Natural killer cell (primary cell): Measurements from ENCODE around the gene PUS10. TPM values are rescaled to one million over a fixed set of nuclear protein-coding genes. Genes with fewer than 3 reads are reported as not detected.
"Not testable (repeated sequence)": the region's sequence is repeated elsewhere in the genome, so short reads cannot be mapped to it uniquely, and the experiment has no call there.

ENCODE experiments used
- ATAC-seq, 3 donors: fragments of 150-1000 bp in 2 of 3; fragments of 200-7000 bp in 1 of 3; cut with Tn5 transposase; 1 replicate in 1 of 3; 2 replicates in 2 of 3; pipeline ENCODE4 v1.10.0; 2021; ENCODE audit warnings: mild to moderate bottlenecking in 2 of 3, moderate library complexity in 2 of 3
- DNase-seq, 2 donors: peaks; one replicate each; pipeline versions ENCODE4 v3.0.0 to v3.0.0-alpha.2; 2013 to 2021; ENCODE audit warnings: mixed read lengths in 1 of 2
- H3K27ac ChIP-seq: one replicate; pipeline ENCODE4 v1.5.1; 2013; ENCODE audit warnings: mild to moderate bottlenecking, low read length
- H3K27me3 ChIP-seq: one replicate; pipeline ENCODE4 v1.6.1; 2013; ENCODE audit warnings: low read length; ENCODE audit not compliant: control insufficient read depth, insufficient read depth
- H3K36me3 ChIP-seq: one replicate; pipeline ENCODE4 v1.6.1; 2013; ENCODE audit warnings: low read length; ENCODE audit not compliant: control insufficient read depth, insufficient read depth
- H3K4me1 ChIP-seq: one replicate; pipeline ENCODE4 v1.6.1; 2013; ENCODE audit warnings: low read length; ENCODE audit not compliant: control insufficient read depth, insufficient read depth
- H3K4me3 ChIP-seq: one replicate; pipeline ENCODE4 v1.5.1; 2013; ENCODE audit warnings: low read length
- H3K9me3 ChIP-seq: one replicate; pipeline ENCODE4 v1.6.1; 2013; ENCODE audit warnings: low read length; ENCODE audit not compliant: control insufficient read depth, insufficient read depth
- H3K27ac Mint-ChIP-seq, 2 donors: one replicate each; pipeline ENCODE4 v1.8.0; 2022; ENCODE audit warnings: mild to moderate bottlenecking in 2 of 2, mixed read lengths in 2 of 2, moderate library complexity in 1 of 2
- H3K27me3 Mint-ChIP-seq, 2 donors: one replicate each; pipeline ENCODE4 v1.8.0; 2022; ENCODE audit warnings: low read depth in 2 of 2, mixed read lengths in 2 of 2
- H3K36me3 Mint-ChIP-seq: one replicate; pipeline ENCODE4 v1.8.0; 2022; ENCODE audit warnings: mixed read lengths
- H3K4me1 Mint-ChIP-seq, 2 donors: one replicate each; pipeline ENCODE4 v1.8.0; 2022; ENCODE audit warnings: mixed read lengths in 2 of 2
- H3K4me3 Mint-ChIP-seq: one replicate; pipeline ENCODE4 v1.8.0; 2022; ENCODE audit warnings: mild to moderate bottlenecking, moderate library complexity, mixed read lengths
- H3K9me3 Mint-ChIP-seq, 2 donors: one replicate each; pipeline ENCODE4 v1.8.0; 2022; ENCODE audit warnings: mixed read lengths in 2 of 2
- WGBS: methylation state at CpG from one replicate; pipeline ENCODE4 v1.1.7; 2013; ENCODE audit warnings: missing lambda C conversion rate; ENCODE audit not compliant: insufficient coverage; 5-methylcytosine and 5-hydroxymethylcytosine counted together
- intact Hi-C: fragments of 100-400 bp; cut with micrococcal nuclease; formaldehyde crosslinking; loops from one replicate; pipeline ENCODE4 v1.14.2; 2022
- total RNA-seq, 4 donors: library from RNA; stranded (reverse); fragments of 120-200 nt in 1 of 4; gene quantifications; one replicate each; pipeline versions ENCODE4 v1.2.3 to v1.2.4, GENCODE V29; 2013 to 2022
- TF ChIP-seq, protein P1 (sequence below): fragments of 200-600 bp; IDR thresholded peaks from one replicate; pipeline ENCODE4 v1.8.0; 2022; ENCODE audit warnings: antibody characterized with exemption

PUS10 gene
- total RNA-seq, 3 donors from 2014 or later (not counting 1 experiment from before 2014, with no cell fraction given): 7.2 to 15.2 (median 8.4) TPM

DNA sequence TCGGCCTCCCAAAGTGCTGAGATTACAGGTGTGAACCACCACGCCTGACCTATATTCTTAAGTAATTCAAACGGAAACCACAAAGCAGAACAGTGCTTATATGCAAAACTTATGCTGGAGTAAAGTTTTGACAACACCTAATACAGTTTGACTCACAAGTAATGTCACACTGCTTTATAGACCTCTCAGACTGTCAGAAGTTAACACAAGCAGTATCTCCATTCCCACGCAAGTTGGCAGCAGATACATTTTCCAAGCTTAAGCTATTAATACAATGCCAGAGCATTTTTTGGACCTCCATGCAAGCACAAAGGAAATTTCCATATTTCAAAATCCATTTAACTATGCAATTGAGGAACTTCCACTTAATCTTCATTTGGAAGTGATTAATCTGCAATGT, 26.6 kb upstream of the PUS10 start:
- intact Hi-C loops: no loop called here
- H3K27me3 ChIP-seq: no peaks in the 10 kb centered on the region
- H3K4me3 ChIP-seq: no peak overlapping the region
- ATAC-seq (peak in 2 of 3 donors; percentile 42 to 44), DNase-seq (peak in 1 of 2 donors; percentile 4)
- TF ChIP-seq, protein P1, sequence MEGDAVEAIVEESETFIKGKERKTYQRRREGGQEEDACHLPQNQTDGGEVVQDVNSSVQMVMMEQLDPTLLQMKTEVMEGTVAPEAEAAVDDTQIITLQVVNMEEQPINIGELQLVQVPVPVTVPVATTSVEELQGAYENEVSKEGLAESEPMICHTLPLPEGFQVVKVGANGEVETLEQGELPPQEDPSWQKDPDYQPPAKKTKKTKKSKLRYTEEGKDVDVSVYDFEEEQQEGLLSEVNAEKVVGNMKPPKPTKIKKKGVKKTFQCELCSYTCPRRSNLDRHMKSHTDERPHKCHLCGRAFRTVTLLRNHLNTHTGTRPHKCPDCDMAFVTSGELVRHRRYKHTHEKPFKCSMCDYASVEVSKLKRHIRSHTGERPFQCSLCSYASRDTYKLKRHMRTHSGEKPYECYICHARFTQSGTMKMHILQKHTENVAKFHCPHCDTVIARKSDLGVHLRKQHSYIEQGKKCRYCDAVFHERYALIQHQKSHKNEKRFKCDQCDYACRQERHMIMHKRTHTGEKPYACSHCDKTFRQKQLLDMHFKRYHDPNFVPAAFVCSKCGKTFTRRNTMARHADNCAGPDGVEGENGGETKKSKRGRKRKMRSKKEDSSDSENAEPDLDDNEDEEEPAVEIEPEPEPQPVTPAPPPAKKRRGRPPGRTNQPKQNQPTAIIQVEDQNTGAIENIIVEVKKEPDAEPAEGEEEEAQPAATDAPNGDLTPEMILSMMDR: no peak
- H3K27ac ChIP-seq: no peak overlapping the region
- Mint-ChIP-seq H3K27me3 (no peaks in the 10 kb centered on the region), H3K36me3 (peaks cover 6% of the 10 kb centered on the region), H3K4me1 (peaks cover 10 to 27% of the 10 kb centered on the region in 2 donors), H3K27ac (peak overlapping the region; percentile 57 to 60), H3K9me3 (no peaks in the 10 kb centered on the region), H3K4me3 (no peak overlapping the region)
- H3K36me3 ChIP-seq: peaks cover 33% of the 10 kb centered on the region
- H3K4me1 ChIP-seq: peaks cover 6% of the 10 kb centered on the region
- WGBS: 48% methylated on average over 4 of the region's 4 CpGs
- H3K9me3 ChIP-seq: no peaks in the 10 kb centered on the region

- Histone ChIP-seq H3K27ac (no peak overlapping the region), H3K9me3 (no peaks in the 10 kb centered on the region), H3K36me3 (peaks cover 18% of the 10 kb centered on the region), H3K4me1 (peaks cover 6% of the 10 kb centered on the region), H3K27me3 (no peaks in the 10 kb centered on the region), H3K4me3 (no peak overlapping the region)
- no peak overlapping the region for H3K4me3 Mint-ChIP-seq
- no peaks in the 10 kb centered on the region for H3K27me3 Mint-ChIP-seq
- no peaks in the 10 kb centered on the region for H3K9me3 Mint-ChIP-seq
- ATAC-seq (no peak), DNase-seq (no peak)
- peaks cover 14 to 27% of the 10 kb centered on the region in 2 donors for H3K4me1 Mint-ChIP-seq
- no peaks in the 10 kb centered on the region for H3K36me3 Mint-ChIP-seq
- intact Hi-C loops: no loop called here
- TF ChIP-seq, protein P1: no peak
- 97% methylated on average over 3 of the region's 3 CpGs for WGBS
- no peak overlapping the region for H3K27ac Mint-ChIP-seq
Observed at GRCh38 chr2:61042807-61043206, 24.8 kb upstream of the PUS10 start.

DNA sequence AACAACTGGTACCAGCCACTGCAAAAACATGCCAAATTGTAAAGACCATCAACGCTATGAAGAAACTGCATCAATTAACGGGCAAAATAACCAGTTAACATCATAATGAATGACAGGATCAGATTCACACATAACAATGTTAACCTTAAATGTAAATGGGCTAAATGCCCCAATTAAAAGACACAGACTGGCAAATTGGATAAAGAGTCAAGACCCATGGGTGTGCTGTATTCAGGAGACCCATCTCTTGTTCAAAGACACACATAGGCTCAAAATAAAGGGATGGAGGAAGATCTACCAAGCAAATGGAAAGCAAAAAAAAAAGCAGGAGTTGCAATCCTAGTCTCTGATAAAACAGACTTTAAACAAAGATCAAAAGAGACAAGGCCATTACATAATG, 18.6 kb upstream of the PUS10 start:
- DNase-seq, H3K27me3 Mint-ChIP-seq, H3K4me3 Mint-ChIP-seq, H3K4me1 ChIP-seq, H3K4me3 ChIP-seq, H3K27ac ChIP-seq, H3K27ac Mint-ChIP-seq, H3K9me3 ChIP-seq, intact Hi-C loops, ATAC-seq, H3K9me3 Mint-ChIP-seq, H3K27me3 ChIP-seq: not testable (repeated sequence)
- peaks cover 29% of the 10 kb centered on the region for H3K36me3 ChIP-seq
- Mint-ChIP-seq H3K36me3 (peaks cover 14% of the 10 kb centered on the region), H3K4me1 (peaks cover 8 to 24% of the 10 kb centered on the region in 2 donors)
- WGBS: 100% methylated on average over 2 of the region's 2 CpGs

DNA sequence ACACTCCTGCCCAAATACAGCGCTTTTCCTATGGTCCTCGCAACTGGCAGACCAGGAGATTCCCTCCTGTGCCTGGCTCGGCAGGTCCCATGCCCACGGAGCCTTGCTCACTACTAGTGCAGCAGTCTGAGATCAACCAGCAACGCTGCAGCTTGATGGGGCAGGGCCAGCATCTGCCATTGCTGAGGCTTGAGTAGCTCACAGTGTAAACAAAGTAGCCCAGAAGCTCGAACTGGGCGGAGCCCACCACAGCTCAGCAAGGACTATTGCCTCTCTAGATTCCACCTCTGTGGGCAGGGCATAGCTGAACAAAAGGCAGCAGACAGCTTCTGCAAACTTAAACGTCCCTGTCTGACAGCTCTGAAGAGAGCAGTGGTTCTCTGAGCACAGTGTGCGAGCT, 16.5 kb upstream of the PUS10 start:
- peaks cover 32% of the 10 kb centered on the region for H3K36me3 ChIP-seq
- WGBS: 95% methylated on average over 9 of the region's 9 CpGs
- ATAC-seq, H3K27me3 ChIP-seq, H3K4me3 ChIP-seq, intact Hi-C loops, H3K27ac Mint-ChIP-seq, H3K9me3 ChIP-seq, H3K9me3 Mint-ChIP-seq, DNase-seq, H3K27me3 Mint-ChIP-seq, H3K4me1 ChIP-seq, H3K4me3 Mint-ChIP-seq, H3K27ac ChIP-seq: not testable (repeated sequence)
- Mint-ChIP-seq H3K36me3 (peaks cover 17% of the 10 kb centered on the region), H3K4me1 (peaks cover 10 to 13% of the 10 kb centered on the region in 2 donors)
